CD4-positive, alpha-beta memory T cell (primary cell): ENCODE data around the gene PGLYRP1. TPM values are rescaled to one million over a fixed set of nuclear protein-coding genes. Genes with fewer than 3 reads are reported as not detected.
A peak's percentile ranks its signal among the peaks of the same experiment; 100 is the strongest.

Source experiments
- CTCF ChIA-PET: fragments of 350-600 bp; sonication (Branson Sonifier 250); formaldehyde crosslinking; loops from one replicate; lab custom pipeline; 2021; ENCODE audit warnings: inconsistent platforms; ENCODE audit not compliant: partially characterized antibody; lab: Charles Lee
- POLR2A ChIA-PET: fragments of 350-600 bp; sonication (Branson Sonifier 250); formaldehyde crosslinking; loops from one replicate; lab custom pipeline; 2021; ENCODE audit not compliant: partially characterized antibody; lab: Charles Lee
- DNase-seq, 5 donors: peaks; one replicate each; pipeline versions ENCODE4 v3.0.0 to v3.0.0-alpha.2; 2020 to 2022; ENCODE audit warnings: mixed read lengths in 1 of 5
- H3K27ac ChIP-seq: one replicate; pipeline ENCODE4 v1.7.0; 2013; ENCODE audit warnings: low read depth, low read length
- H3K27me3 ChIP-seq: 2 replicates; pipeline ENCODE4 v1.7.0; 2013; ENCODE audit warnings: mild to moderate bottlenecking, low read length, moderate library complexity; ENCODE audit not compliant: insufficient read depth
- H3K36me3 ChIP-seq: 2 replicates; pipeline ENCODE4 v1.7.0; 2013; ENCODE audit warnings: mild to moderate bottlenecking, low read length, moderate library complexity; ENCODE audit not compliant: insufficient read depth
- H3K4me1 ChIP-seq: 2 replicates; pipeline ENCODE4 v1.7.0; 2013; ENCODE audit warnings: mild to moderate bottlenecking, low read length, moderate library complexity; ENCODE audit not compliant: insufficient read depth
- H3K4me3 ChIP-seq, 2 donors: one replicate each; pipeline ENCODE4 v1.7.0; 2013; ENCODE audit warnings: low read length in 2 of 2, mild to moderate bottlenecking in 1 of 2
- H3K9me3 ChIP-seq, 2 donors: one replicate each; pipeline ENCODE4 v1.7.0; 2013; ENCODE audit warnings: low read length in 2 of 2, control low read depth in 1 of 2; ENCODE audit not compliant: control insufficient read depth in 1 of 2
- H3K27ac Mint-ChIP-seq, 7 donors: one replicate each; pipeline ENCODE4 v1.8.0; 2020 to 2021; ENCODE audit warnings: mixed read lengths in 7 of 7, mild to moderate bottlenecking in 6 of 7, inconsistent platforms in 3 of 7, moderate library complexity in 3 of 7
- H3K27me3 Mint-ChIP-seq, 2 donors: one replicate each; pipeline ENCODE4 v1.8.0; 2020 to 2021; ENCODE audit warnings: mixed read lengths in 2 of 2
- H3K36me3 Mint-ChIP-seq, 2 donors: one replicate each; pipeline ENCODE4 v1.8.0; 2020 to 2021; ENCODE audit warnings: mixed read lengths in 2 of 2, inconsistent platforms in 1 of 2, mild to moderate bottlenecking in 1 of 2
- H3K4me1 Mint-ChIP-seq, 4 donors: one replicate each; pipeline ENCODE4 v1.8.0; 2020 to 2021; ENCODE audit warnings: mixed read lengths in 4 of 4, mild to moderate bottlenecking in 1 of 4
- H3K4me3 Mint-ChIP-seq, 8 donors: one replicate each; pipeline ENCODE4 v1.8.0; 2020 to 2021; ENCODE audit warnings: mixed read lengths in 8 of 8, mild to moderate bottlenecking in 7 of 8, moderate library complexity in 6 of 8, inconsistent platforms in 3 of 8
- H3K9me3 Mint-ChIP-seq, 8 donors: one replicate each; pipeline ENCODE4 v1.8.0; 2020 to 2021; ENCODE audit warnings: mixed read lengths in 8 of 8, mild to moderate bottlenecking in 5 of 8, inconsistent platforms in 3 of 8, moderate library complexity in 1 of 8
- intact Hi-C: fragments of 100-400 bp; cut with micrococcal nuclease; formaldehyde crosslinking; loops from one replicate; pipeline ENCODE4 v1.15.1; 2023
- polyA plus RNA-seq, 2 donors: library from polyadenylated mRNA; unstranded; fragments of 300-500 nt; fragmentation: Illumina TruSeq; gene quantifications; one replicate each; pipeline ENCODE4 v1.2.3, GENCODE V29; 2021
- total RNA-seq, 2 experiments: library from RNA; stranded (reverse); gene quantifications; one replicate each; pipeline ENCODE4 v1.2.3, GENCODE V29; 2021

The PGLYRP1 gene
- total and polyA plus RNA-seq, 4 experiments from 2014 or later, result not detected

DNA sequence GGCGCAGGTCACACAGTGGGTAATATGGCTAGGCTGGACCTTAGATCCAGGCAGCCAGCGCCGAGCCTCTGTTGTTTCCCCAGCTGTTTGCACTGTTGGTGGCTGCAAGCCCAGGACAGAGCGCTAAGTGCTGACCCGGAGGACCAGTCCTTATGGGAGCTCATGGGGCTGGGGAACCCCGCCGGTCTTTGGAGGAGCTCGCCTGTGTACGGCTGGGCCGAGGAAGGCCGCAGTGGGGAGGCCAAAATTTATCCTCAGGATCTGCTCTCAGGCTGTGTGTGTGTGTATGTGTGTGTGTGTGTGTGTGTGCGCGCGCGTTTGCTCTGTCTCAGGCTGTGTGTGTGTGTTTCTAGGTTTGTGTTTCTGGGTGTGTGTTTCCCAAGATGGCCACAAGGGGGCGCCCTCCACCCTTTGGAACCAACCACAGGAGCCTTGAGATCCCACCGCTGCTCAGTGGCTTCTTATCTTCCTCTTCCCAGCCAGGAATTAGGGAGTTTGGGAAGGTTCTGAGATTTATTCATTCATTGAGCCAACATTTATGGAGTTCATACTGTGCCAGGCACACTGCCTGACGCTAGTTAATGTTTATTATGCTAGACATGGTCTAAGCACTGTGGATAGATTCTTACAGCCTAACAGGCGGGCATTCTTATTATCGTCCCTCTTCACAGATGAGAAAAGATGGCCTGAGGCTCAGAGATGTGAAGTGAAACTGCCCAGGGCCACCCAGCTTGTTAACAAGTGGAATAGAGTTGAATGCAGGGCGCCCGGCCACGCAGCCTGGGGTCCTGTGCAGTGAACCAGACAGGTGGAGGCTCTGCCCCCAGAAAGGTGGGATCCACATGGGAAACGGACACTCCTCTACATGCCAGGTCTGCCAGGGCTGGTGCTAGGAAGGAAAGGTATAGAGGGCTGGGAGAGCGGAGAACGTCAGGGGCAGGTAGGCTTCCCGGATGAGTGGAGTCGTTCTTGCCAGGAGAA lies 13.0 kb downstream of the PGLYRP1 start:
- Mint-ChIP-seq H3K9me3 (no peaks in the 10 kb centered on the region), H3K4me1 (peaks cover 4 to 9% (median 6%) of the 10 kb centered on the region in 4 donors), H3K36me3 (peaks cover 18 to 27% of the 10 kb centered on the region in 2 donors), H3K27ac (peak overlapping the region in 2 of 7 donors; percentile 1 to 81), H3K4me3 (no peak overlapping the region), H3K27me3 (peaks cover 0 to 4% of the 10 kb centered on the region in 2 donors)
- no peak overlapping the region for H3K27ac ChIP-seq
- peaks cover 5% of the 10 kb centered on the region for H3K36me3 ChIP-seq
- ChIA-PET CTCF (interaction anchor here (0.6 to 3.1 kb wide), 14 partner anchors 10 to 516 kb away, joined by 3 to 15 read pairs (median 3); partner anchors contain the start of genes MYPOP and PGLYRP1), POLR2A (interaction anchor here (1.2 kb wide), 1 partner anchor 14 kb away, joined by 5 read pairs; the partner anchor contains the start of gene CCDC61)
- no peak overlapping the region for H3K4me3 ChIP-seq
- intact Hi-C loops, result no loop called here
- no peaks in the 10 kb centered on the region for H3K27me3 ChIP-seq
- H3K4me1 ChIP-seq, result no peaks in the 10 kb centered on the region
- H3K9me3 ChIP-seq, result no peaks in the 10 kb centered on the region
- peak; percentile 51 to 66 (median 53) for DNase-seq

DNA sequence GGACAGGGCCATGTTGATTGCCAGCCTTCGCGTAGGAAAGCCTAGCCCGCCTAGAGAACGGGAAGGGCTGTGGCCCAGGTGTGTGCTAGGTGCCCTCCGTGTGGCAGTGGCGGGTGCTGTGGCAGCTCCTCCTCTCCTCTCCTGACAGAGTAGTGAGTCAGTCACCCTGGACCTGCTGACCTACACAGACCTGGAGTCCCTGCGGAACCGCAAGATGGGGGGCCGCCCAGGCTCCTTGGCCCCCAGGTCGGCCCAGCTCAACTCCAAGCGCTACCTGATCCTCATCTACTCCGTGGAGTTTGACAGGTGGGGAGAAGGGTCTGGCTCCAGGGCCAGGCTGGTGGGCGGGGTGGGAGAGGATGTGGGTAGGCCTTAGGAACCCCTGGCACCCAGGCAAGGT lies 16.4 kb downstream of the PGLYRP1 start:
- Mint-ChIP-seq H3K36me3 (peaks cover 18 to 27% of the 10 kb centered on the region in 2 donors), H3K4me3 (no peak overlapping the region), H3K9me3 (no peaks in the 10 kb centered on the region), H3K4me1 (peaks cover 0 to 5% (median under 1%) of the 10 kb centered on the region in 4 donors), H3K27ac (no peak overlapping the region), H3K27me3 (no peaks in the 10 kb centered on the region)
- CTCF ChIA-PET, result interaction anchor here (1.1 to 1.5 kb wide), 2 partner anchors 10 to 17 kb away, joined by 4 read pairs; no protein-coding TSS in a partner anchor
- Histone ChIP-seq H3K9me3 (no peaks in the 10 kb centered on the region), H3K36me3 (peaks cover 5% of the 10 kb centered on the region), H3K27me3 (no peaks in the 10 kb centered on the region), H3K4me3 (no peak overlapping the region), H3K4me1 (no peaks in the 10 kb centered on the region), H3K27ac (no peak overlapping the region)
- POLR2A ChIA-PET, result no interaction called here
- DNase-seq, result no peak
- intact Hi-C loops, result no loop called here

DNA sequence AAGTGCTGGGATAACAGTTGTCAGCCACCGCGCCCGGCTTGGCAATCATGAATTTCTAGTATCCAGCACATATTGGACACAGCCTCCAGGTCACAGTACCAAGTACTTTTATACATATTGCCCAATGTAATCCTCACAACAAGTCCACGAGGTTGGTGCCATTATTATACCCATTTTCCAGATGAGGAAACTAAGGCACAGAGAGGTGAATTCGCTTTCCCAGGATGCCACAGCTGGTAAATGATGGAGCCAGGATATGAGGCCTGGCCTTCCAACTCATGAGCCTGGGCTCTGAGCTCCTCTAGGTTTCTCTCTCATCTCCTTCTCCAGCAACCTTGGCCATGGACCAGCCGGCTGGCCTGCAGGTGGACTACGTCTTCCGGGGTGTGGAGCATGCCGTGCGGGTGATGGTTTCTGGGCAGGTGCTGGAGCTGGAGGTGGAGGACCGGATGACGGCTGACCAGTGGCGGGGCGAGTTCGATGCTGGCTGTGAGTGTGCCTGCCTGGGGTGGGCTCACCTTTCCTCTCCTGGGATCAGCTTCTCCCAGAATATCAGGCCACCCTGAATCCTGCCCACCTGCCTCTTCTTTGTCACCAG lies 20.1 kb downstream of the PGLYRP1 start:
- Mint-ChIP-seq H3K27me3 (no peaks in the 10 kb centered on the region), H3K4me3 (no peak overlapping the region), H3K36me3 (peaks cover 8 to 10% of the 10 kb centered on the region in 2 donors), H3K9me3 (peaks cover 0 to 2% (median 0%) of the 10 kb centered on the region in 8 donors), H3K27ac (no peak overlapping the region), H3K4me1 (peaks cover 17 to 27% (median 22%) of the 10 kb centered on the region in 4 donors)
- Histone ChIP-seq H3K4me1 (peaks cover 16% of the 10 kb centered on the region), H3K27ac (no peak overlapping the region), H3K9me3 (no peaks in the 10 kb centered on the region), H3K27me3 (no peaks in the 10 kb centered on the region), H3K4me3 (no peak overlapping the region), H3K36me3 (peaks cover 4% of the 10 kb centered on the region)
- CTCF ChIA-PET, result interaction anchor here (1.0 kb wide), 1 partner anchor 139 kb away, joined by 3 read pairs; no protein-coding TSS in a partner anchor
- intact Hi-C loops, result no loop called here
- POLR2A ChIA-PET, result interaction anchor here (0.6 kb wide), 1 partner anchor 1301 kb away, joined by 3 read pairs; no protein-coding TSS in a partner anchor
- DNase-seq, result no peak

DNA sequence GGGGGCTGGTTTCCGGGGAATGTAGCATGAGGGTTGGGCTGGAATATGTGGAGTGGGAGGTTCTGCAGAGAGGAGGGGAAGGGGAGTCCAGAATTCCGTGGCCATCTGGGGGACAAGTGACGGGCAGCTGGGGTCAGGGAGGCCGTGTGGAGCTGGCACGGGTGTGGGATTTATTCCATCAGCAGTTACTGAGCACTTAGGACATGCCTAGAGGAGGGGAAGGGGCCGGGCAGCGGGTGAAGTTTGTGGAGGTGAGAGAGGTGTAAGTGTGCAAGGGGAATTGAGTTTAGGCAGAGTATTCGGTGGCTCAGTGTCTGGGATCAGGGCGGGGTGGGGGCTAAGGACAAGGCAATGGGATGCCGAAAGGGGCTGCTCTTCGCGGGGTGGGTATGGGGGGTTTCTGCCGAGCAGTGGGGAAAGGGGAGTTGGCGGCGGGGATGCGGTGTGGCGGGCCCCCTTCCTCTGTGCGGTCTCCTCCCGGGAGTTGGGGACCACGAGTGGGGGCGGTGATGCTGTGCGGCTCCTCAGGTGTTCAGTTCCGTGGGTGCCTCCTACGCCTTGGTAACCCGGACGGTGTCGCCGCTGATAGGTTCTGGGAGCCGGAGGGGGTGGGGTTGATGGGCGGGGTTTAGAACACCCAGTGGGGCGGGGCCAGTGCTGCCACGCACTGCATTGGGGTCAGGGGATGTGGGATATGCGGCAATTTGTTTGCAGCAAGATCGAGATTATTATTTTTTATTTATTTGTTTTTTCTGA lies 22.2 kb downstream of the PGLYRP1 start:
- Histone ChIP-seq H3K36me3 (no peaks in the 10 kb centered on the region), H3K4me1 (peaks cover 25% of the 10 kb centered on the region), H3K27me3 (no peaks in the 10 kb centered on the region), H3K9me3 (no peaks in the 10 kb centered on the region), H3K4me3 (no peak overlapping the region), H3K27ac (no peak overlapping the region)
- POLR2A ChIA-PET, result no interaction called here
- peak overlapping the region in 6 of 7 donors; percentile 72 to 92 (median 82) for H3K27ac Mint-ChIP-seq
- intact Hi-C loops, result no loop called here
- no peaks in the 10 kb centered on the region for H3K27me3 Mint-ChIP-seq
- peaks cover 22 to 27% (median 26%) of the 10 kb centered on the region in 4 donors for H3K4me1 Mint-ChIP-seq
- H3K9me3 Mint-ChIP-seq, result peaks cover 0 to 2% (median 0%) of the 10 kb centered on the region in 8 donors
- peak; percentile 65 to 84 (median 70) for DNase-seq
- H3K4me3 Mint-ChIP-seq, result peak overlapping the region; percentile 82 to 93 (median 87)
- H3K36me3 Mint-ChIP-seq, result peaks cover 6 to 11% of the 10 kb centered on the region in 2 donors
- CTCF ChIA-PET, result no interaction called here

DNA sequence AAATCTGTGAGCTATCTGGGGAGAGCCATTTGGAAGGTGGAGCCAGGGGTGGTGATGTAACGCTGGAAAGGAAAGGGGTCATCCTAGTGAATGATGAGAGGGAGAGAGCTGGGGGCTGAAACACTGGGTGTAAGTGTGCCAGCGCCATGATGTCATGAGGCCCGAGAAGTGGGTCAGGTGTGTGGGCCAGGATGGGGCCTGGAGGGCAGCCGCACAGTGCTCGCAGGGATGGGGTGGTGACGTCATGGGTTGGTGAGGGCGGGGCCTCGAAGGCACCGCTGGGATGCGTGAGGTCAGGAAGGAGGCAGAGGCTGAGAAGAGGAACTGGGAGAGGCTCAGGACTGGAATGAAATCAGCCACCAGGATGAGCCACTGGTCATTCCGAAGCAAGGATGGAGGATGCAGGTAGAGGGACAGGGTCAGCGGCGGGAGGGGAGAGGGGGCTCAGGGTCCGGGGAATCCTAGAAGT lies 23.2 kb downstream of the PGLYRP1 start:
- H3K27me3 ChIP-seq, result no peaks in the 10 kb centered on the region
- Mint-ChIP-seq H3K9me3 (peaks cover 0 to 2% (median 0%) of the 10 kb centered on the region in 8 donors), H3K27ac (peak overlapping the region in 1 of 7 donors; percentile 23), H3K4me1 (peaks cover 22 to 27% (median 26%) of the 10 kb centered on the region in 4 donors), H3K27me3 (no peaks in the 10 kb centered on the region), H3K4me3 (peak overlapping the region in 5 of 8 donors; percentile 33 to 70 (median 53)), H3K36me3 (peaks cover 6 to 7% of the 10 kb centered on the region in 2 donors)
- peaks cover 26% of the 10 kb centered on the region for H3K4me1 ChIP-seq
- POLR2A ChIA-PET, result no interaction called here
- H3K36me3 ChIP-seq, result no peaks in the 10 kb centered on the region
- no peak overlapping the region for H3K27ac ChIP-seq
- no peak overlapping the region for H3K4me3 ChIP-seq
- intact Hi-C loops, result loop anchor here (10.0 kb wide), 2 partner anchors 205 to 415 kb away; partner anchors contain the start of genes DMWD and OPA3
- peak in 1 of 5 donors; percentile 50 for DNase-seq
- CTCF ChIA-PET, result interaction anchor here (4.6 kb wide), 1 partner anchor 11 kb away, joined by 15 read pairs; no protein-coding TSS in a partner anchor
- no peaks in the 10 kb centered on the region for H3K9me3 ChIP-seq

DNA sequence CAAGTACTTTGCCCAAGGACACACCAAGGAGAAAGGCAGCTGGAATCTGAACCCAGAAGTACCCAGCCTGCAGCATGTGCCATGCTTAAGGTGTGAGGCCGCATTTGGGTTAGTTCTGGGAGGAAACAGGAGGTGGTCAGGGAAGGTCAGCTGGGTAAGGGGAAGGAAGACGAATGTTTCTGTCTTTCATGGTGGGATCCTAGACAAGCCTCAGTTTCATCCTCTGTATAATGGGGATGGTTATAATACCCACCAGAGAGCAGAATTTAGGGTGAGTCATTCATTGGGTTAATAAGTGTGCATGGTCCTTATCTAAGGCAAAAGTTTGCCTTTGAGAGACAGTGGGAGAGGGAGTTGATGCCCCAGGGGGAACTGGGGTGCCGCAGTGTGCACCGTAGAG lies 24.0 kb downstream of the PGLYRP1 start:
- POLR2A ChIA-PET, result interaction anchor here (0.9 kb wide), 1 partner anchor 18 kb away, joined by 4 read pairs; no protein-coding TSS in a partner anchor
- no peak overlapping the region for H3K27ac ChIP-seq
- no peak for DNase-seq
- peak overlapping the region in 2 of 7 donors; percentile 33 to 48 for H3K27ac Mint-ChIP-seq
- intact Hi-C loops, result loop anchor here (10.0 kb wide), 2 partner anchors 204 to 414 kb away; partner anchors contain the start of genes DMWD and OPA3
- no peaks in the 10 kb centered on the region for H3K27me3 ChIP-seq
- peaks cover 31% of the 10 kb centered on the region for H3K4me1 ChIP-seq
- H3K27me3 Mint-ChIP-seq, result no peaks in the 10 kb centered on the region
- peak overlapping the region in 3 of 8 donors; percentile 8 to 35 (median 20) for H3K4me3 Mint-ChIP-seq
- H3K4me3 ChIP-seq, result no peak overlapping the region
- CTCF ChIA-PET, result interaction anchor here (0.6 to 4.6 kb wide), 2 partner anchors 12 to 405 kb away, joined by 5 to 15 read pairs; no protein-coding TSS in a partner anchor
- peaks cover 3 to 7% of the 10 kb centered on the region in 2 donors for H3K36me3 Mint-ChIP-seq
- peaks cover 22 to 27% (median 26%) of the 10 kb centered on the region in 4 donors for H3K4me1 Mint-ChIP-seq
- H3K9me3 Mint-ChIP-seq, result peaks cover 0 to 2% (median 0%) of the 10 kb centered on the region in 8 donors
- no peaks in the 10 kb centered on the region for H3K9me3 ChIP-seq
- H3K36me3 ChIP-seq, result no peaks in the 10 kb centered on the region
